ENCODE data around the gene PHACTR4. TPM values are rescaled to one million over a fixed set of nuclear protein-coding genes. Genes with fewer than 3 reads are reported as not detected.

The PHACTR4 gene
- total and polyA plus RNA-seq, 9 of the 15 experiments (the other 6 are each of a cell fraction or from before 2014, with no cell fraction given): 6.4 to 43.6 (median 14.2) TPM

GRCh38 chr1:28392027-28392652, 22.6 kb downstream of the PHACTR4 start (continued):
- TF ChIP-seq E4F1 (CRISPR knock-in tag; IDR thresholded peaks at IDR 0.05; ENCODE audit: borderline replicate concordance): no peak
- no peak for TF ChIP-seq DNMT1 (IDR thresholded peaks at IDR 0.05)
- TF ChIP-seq NFATC3 (IDR thresholded peaks at IDR 0.05): no peak
- no peak for TF ChIP-seq NCOA2 (IDR thresholded peaks at IDR 0.05; ENCODE audit: partially characterized antibody in 2 of 2)
- TF ChIP-seq, protein P1, sequence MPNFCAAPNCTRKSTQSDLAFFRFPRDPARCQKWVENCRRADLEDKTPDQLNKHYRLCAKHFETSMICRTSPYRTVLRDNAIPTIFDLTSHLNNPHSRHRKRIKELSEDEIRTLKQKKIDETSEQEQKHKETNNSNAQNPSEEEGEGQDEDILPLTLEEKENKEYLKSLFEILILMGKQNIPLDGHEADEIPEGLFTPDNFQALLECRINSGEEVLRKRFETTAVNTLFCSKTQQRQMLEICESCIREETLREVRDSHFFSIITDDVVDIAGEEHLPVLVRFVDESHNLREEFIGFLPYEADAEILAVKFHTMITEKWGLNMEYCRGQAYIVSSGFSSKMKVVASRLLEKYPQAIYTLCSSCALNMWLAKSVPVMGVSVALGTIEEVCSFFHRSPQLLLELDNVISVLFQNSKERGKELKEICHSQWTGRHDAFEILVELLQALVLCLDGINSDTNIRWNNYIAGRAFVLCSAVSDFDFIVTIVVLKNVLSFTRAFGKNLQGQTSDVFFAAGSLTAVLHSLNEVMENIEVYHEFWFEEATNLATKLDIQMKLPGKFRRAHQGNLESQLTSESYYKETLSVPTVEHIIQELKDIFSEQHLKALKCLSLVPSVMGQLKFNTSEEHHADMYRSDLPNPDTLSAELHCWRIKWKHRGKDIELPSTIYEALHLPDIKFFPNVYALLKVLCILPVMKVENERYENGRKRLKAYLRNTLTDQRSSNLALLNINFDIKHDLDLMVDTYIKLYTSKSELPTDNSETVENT (CRISPR knock-in tag; IDR thresholded peaks at IDR 0.05): no peak
- no peak for TF ChIP-seq CBFB (CRISPR knock-in tag; IDR thresholded peaks at IDR 0.05)
- TF ChIP-seq, protein P2, sequence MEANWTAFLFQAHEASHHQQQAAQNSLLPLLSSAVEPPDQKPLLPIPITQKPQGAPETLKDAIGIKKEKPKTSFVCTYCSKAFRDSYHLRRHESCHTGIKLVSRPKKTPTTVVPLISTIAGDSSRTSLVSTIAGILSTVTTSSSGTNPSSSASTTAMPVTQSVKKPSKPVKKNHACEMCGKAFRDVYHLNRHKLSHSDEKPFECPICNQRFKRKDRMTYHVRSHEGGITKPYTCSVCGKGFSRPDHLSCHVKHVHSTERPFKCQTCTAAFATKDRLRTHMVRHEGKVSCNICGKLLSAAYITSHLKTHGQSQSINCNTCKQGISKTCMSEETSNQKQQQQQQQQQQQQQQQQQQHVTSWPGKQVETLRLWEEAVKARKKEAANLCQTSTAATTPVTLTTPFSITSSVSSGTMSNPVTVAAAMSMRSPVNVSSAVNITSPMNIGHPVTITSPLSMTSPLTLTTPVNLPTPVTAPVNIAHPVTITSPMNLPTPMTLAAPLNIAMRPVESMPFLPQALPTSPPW (CRISPR knock-in tag; IDR thresholded peaks at IDR 0.05): no peak
- TF ChIP-seq TSC22D4 (tag; IDR thresholded peaks at IDR 0.05): no peak
- no peak for TF ChIP-seq PRPF4 (IDR thresholded peaks at IDR 0.05; ENCODE audit: insufficient read depth, low read depth, low read length, poor library complexity, severe bottlenecking)
- TF ChIP-seq ZBTB5 (IDR thresholded peaks at IDR 0.05): no peak
- peak in 1 of 2 experiments; percentile 17; a peak in 1 of 4 replicates for TF ChIP-seq MLLT1 (IDR thresholded peaks at IDR 0.05)
- 0 out of 2 replicates have a peak, but pooled peaks have one; percentile 40 for TF ChIP-seq CTBP1 (IDR thresholded peaks at IDR 0.05; ENCODE audit: borderline replicate concordance)
- TF ChIP-seq SOX6 (IDR thresholded peaks at IDR 0.05): peak; percentile 60
- TF ChIP-seq ZNF518B (CRISPR knock-in tag; IDR thresholded peaks at IDR 0.05): no peak

Data from K562 (cell line).